Ramos (cell line): ENCODE results near the gene GABBR2.

Experiments used
- in situ Hi-C: fragments of 300-500 bp; cut with MboI; formaldehyde crosslinking; loops from one replicate; pipeline ENCODE4 v1.14.3; 2022; ENCODE audit warnings: low sequenced_read_pairs; ENCODE audit not compliant: unreplicated experiment

Gene GABBR2

DNA sequence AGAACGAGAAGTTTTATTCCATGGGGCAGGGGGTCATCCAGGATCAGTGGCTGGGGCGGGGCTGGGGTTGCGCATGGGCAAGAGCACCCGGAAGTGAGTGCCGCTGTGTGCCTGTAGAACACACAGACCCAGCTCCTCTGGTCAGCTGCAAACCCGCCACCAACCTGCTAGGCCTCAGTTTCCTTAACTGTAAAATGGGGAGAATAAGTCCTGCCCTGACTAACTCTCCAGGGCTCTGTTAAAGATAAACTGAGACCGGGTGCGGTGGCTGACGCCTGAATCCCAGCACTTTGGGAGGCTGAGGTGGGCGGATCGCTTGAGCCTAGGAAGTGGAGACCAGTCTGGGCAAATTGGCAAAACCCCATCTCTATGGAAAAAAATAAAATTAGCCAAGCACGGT, 152.2 kb downstream of the GABBR2 start:
- in situ Hi-C loops: no loop called here

DNA sequence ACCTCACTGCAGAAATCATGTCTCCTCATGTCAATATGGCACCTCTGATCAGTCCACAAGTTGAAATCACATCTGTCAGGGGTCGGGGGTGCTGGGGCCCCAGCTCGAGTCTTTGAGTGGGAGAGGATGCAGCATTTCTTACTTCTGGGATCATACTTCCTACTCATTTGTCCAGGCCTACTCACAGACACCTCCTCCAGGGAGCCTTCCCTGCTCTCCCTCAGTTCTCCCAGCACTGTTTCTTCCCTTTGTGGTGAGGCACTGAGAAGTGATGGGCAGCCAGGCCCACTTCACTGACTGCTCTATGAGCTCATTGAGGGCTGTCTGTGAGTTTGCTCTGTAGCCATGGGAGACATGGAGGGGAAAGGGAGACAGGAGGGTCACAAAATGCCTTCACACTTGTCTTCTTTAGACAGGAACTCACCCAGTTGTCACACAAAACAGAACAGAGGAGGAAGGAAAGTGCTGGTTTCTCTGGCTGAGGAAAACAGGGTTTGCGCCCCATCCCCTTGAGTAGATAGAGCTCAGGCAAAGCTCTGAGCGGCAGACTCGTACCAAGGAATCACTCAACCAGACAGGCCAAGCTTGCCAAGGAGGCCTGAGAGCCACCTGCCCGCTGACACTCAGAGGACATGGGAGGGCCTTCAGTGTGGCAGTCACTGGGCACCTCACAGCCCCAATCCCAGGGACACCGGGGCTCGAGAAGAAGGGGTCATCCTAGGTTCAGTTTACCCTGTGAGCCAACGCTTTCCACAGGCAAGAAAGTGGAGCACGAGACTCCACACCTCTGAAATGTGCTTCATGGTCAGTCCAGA, 152.9 kb downstream of the GABBR2 start:
- in situ Hi-C loops: no loop called here

GRCh38 chr9:98554752-98555151, 154.0 kb downstream of the GABBR2 start:
- in situ Hi-C loops: no loop called here

DNA sequence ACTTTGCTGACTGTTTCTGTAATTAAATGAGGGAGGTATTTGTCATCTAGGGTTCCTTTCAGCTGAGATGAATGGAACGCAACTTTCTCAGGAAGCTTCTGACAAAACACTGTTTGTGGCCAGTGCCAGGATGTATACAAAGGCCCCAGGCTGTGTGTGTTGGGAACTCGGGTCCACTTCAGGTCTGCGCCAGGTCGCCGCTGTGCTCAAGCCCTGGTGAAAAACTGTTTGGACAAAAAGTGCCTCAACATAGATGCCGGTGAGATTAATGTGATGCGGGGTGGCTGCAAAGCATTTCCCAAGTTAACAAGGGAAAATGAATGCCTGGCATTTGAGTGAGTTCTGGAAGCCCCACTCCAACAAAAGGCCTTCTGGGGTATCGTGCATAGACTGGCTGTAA, 156.4 kb downstream of the GABBR2 start:
- in situ Hi-C loops: no loop called here

DNA sequence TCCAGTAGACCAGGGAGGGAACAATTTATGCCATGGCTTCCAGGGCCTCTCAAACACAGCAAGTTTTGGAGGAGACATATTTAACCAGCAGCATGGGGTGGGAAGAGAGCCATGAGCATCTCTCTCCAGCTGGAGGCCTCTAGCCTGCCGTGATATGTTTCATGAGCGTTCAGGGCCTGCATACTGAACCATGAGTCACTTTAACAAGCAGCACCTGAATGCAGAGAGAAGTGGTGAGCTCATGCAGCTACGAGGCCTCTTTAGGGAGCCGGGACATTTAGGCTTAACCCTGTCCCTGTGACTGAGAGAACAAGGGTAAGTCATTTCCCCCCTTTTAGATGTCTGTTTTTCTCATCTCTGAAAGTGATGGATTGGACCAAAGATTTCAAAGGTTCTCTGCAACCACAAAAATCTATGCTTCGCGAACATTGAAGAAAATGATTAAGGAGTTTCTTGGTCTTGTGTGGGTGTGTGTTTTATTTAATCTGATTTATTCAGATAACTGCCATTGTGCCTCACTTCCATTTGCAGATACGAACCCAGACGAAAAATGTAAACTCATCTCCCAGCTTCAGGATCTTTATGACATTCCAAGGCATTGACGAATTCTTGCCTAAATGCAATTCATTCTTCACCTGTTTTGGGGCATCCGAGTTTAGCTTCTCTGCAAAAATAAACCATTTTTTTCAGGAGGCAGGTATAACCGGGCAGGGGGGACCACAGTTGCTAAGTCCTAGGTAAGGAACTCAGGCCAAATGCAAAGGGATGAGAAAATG, 157.0 kb downstream of the GABBR2 start:
- in situ Hi-C loops: no loop called here

DNA sequence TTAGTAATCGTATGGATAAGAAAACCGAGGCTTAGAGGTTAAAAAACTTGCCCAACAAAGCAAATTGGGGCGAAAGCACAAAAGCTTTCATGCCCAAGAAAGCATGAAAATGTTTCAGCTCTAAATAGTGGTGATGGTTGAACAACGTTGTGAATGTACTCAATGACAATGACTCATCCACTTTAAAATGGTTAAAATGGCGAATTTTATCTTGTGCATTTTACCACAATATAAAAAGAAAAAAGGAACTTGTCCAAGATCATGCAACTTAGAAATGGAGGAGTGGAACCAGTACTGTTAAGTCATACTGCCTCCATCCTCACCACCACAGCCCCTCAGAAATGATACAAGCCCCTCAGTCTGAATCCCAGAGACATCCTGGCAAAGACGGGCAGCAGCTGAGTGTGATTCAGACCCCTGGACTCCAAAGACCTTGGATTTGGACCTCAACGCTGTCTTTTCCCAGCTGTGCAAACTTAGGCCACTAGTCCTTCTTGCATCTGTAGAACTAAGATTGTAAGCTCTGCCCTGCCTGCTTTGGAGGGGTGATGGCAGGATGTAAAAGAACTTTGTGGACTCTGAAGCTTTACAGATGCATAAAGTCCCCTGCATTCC, 158.4 kb downstream of the GABBR2 start:
- in situ Hi-C loops: no loop called here

- in situ Hi-C loops: loop anchor here (25.0 kb wide), 1 partner anchor 238 kb away; the partner anchor contains the start of gene ANKS6
Observed at GRCh38 chr9:98549401-98549800, 159.3 kb downstream of the GABBR2 start.

DNA sequence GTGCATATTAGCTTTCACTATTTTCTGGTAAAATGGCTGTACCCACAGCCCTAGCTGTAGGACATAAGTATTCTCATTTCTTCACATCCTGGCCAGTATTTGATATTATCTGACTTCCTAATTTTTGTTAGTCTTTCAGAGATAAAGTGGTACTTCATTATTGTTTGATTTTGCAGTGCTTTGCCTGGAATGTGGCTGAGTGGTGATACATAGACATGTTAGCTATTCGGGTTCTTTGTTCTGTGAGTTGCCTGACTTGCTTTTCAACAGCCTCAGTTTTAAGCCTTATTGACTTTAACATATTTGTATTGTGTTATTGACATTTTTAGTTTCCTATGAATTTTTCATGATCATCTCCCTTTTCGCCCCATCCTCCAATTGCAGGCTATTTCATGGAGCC, 161.1 kb downstream of the GABBR2 start:
- in situ Hi-C loops: loop anchor here (25.0 kb wide), 1 partner anchor 240 kb away; the partner anchor contains the start of gene ANKS6

GRCh38 chr9:98545021-98545420, 163.7 kb downstream of the GABBR2 start:
- in situ Hi-C loops: loop anchor here (25.0 kb wide), 1 partner anchor 242 kb away; the partner anchor contains the start of gene ANKS6

- in situ Hi-C loops: loop anchor here (25.0 kb wide), 1 partner anchor 246 kb away; the partner anchor contains the start of gene ANKS6
Observed at GRCh38 chr9:98541684-98542230, 167.0 kb downstream of the GABBR2 start.

DNA sequence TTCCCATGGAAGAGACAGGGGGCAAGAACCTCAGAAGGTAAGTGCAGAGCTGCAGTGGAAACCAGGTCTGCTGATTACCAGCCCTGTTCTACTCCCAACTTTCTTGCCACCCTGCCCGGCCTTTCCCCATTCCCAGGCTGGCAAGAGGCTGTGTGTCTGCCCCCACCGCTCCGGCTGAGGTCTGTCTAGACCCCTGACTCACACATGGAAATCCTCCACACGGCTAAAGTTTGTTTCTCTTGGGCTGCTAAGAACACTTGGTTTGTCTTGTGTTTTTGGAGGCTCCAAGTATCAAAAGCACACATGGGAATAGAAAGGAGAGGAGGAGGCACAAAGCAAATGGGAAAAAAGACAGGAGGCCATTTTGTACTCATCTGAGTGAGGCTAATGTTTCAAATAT, 168.3 kb downstream of the GABBR2 start:
- in situ Hi-C loops: loop anchor here (25.0 kb wide), 1 partner anchor 247 kb away; the partner anchor contains the start of gene ANKS6

GRCh38 chr9:98539954-98540353, 168.8 kb downstream of the GABBR2 start:
- in situ Hi-C loops: loop anchor here (25.0 kb wide), 1 partner anchor 247 kb away; the partner anchor contains the start of gene ANKS6

- in situ Hi-C loops: loop anchor here (25.0 kb wide), 1 partner anchor 249 kb away; the partner anchor contains the start of gene ANKS6
Observed at GRCh38 chr9:98538626-98539031, 170.1 kb downstream of the GABBR2 start.

GRCh38 chr9:98538203-98538602, 170.5 kb downstream of the GABBR2 start:
- in situ Hi-C loops: loop anchor here (25.0 kb wide), 1 partner anchor 249 kb away; the partner anchor contains the start of gene ANKS6

DNA sequence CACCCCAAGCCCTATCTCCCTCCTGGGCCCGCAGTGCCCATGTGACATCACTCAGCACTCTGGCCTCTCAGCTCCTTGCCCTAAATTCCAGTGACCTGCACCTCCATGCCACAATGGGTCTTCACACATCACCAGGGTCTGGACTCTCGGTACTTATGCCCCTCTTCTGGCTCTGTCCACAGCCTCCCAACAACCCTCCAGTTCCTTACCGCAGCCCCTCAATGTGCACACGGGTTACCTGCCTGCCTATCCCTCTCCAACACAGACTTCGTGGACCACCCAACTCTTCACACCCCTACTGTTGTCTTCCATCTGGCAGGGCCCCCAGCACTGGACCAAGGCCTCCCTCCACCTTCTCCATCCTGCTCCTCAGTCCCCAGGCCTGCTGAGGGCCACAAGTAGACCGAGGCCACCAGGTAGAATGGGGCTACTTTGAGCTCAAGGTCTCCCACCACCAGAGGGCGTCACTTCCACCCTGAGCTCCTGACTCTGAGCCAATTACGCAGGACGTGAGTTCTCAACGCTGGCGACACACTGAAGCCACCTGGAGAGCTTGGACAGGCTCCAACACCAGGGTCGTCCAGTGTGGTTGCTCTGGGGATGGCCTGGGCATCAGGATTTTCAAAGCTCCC, 172.1 kb downstream of the GABBR2 start:
- in situ Hi-C loops: loop anchor here (25.0 kb wide), 1 partner anchor 251 kb away; the partner anchor contains the start of gene ANKS6

DNA sequence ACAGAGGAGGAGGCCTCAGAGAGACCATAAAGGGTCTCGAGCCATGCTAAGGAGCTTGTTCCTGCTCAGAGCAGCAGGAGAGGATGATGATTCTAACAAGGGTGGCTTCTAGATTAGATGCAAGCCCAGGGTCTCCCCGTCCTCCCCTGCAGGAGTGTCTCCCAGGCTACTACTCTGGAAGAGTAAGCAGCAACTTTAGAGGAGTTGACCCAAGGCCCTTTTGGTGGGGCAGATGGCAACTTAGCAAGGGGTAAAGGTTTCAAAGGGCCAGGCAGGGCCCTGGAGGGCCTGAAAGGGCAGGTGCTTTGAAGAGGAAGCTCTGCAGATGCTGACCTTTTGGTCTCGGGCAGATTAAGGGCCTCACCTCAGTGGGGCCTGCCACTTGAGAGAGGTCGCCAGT, 174.9 kb downstream of the GABBR2 start:
- in situ Hi-C loops: loop anchor here (25.0 kb wide), 1 partner anchor 253 kb away; the partner anchor contains the start of gene ANKS6

DNA sequence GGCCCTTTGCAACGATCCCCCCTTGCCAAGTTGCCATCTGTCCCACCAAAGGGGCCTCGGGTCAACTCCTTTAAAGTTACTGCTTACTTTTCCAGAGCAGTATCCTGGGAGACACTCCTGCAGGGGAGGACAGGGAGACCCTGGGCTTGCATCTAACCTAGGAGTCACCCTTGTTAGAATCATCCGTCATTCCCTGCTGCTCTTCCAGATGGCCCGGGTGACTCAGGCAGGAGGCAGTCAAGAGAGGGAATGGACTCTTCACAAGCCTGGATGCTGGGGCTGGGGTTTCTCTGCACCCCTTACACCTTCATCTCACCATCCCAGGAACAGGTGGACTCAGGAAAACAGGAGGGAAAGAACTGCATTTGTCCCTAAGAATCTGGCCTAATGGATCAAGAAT, 175.6 kb downstream of the GABBR2 start:
- in situ Hi-C loops: loop anchor here (25.0 kb wide), 1 partner anchor 254 kb away; the partner anchor contains the start of gene ANKS6

DNA sequence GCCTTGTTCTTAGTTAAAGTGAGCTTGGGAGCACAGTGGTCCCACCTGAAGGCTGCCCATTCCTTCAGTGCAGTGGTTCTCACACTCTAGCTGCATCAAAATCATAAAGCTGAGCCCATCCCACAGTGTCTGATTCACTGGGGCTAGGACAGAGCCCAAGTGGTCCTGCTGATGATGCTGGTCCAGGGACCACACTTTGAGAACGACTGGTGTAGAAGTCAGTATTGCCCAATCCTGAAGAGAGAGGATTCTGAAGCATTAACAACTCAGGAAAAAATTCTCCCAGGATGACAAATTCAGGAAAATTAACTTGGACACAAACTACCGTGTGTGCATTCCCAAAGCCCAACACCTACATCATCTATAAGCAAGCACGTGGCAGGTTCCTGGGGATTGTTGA, 176.2 kb downstream of the GABBR2 start:
- in situ Hi-C loops: loop anchor here (25.0 kb wide), 1 partner anchor 255 kb away; the partner anchor contains the start of gene ANKS6

DNA sequence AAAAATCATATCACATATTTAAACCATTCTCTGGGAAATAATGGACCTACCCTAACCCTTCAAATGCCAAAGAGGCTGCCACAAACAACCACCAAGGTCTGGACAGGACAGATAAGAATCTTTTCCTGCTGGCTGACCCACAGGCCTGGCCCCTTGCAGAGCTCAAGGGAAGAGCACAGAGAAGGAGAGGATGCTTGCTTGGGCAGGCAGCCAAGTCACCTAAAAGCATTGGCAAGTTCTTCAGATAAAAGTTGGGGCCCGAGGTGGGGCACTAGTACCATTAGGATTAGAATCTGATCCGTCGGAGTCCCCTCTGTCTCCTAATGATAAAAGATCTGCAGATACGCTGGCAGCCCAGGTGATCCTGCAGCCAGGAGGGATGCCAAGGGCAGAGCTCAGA, 176.6 kb downstream of the GABBR2 start:
- in situ Hi-C loops: loop anchor here (25.0 kb wide), 1 partner anchor 255 kb away; the partner anchor contains the start of gene ANKS6
